Lung (tissue), 12 donors: ENCODE measurements around the gene OFD1. TPM values are rescaled to one million over a fixed set of nuclear protein-coding genes. Genes with fewer than 3 reads are reported as not detected.

ENCODE experiments used
- ATAC-seq: fragments of 200-7000 bp; cut with Tn5 transposase; one replicate; pipeline ENCODE4 v1.9.1; 2020; ENCODE audit warnings: moderate number of reproducible peaks; ENCODE audit not compliant: insufficient read depth, low FRiP score
- DNase-seq, 3 donors: peaks; one replicate each; pipeline ENCODE4 v3.0.0-alpha.2; 2013 to 2017
- H3K27ac ChIP-seq, 2 donors: one replicate each; pipeline ENCODE4 v1.5.1; 2013; ENCODE audit warnings: mild to moderate bottlenecking in 2 of 2, moderate library complexity in 2 of 2, control low read depth in 1 of 2, inconsistent platforms in 1 of 2, low read depth in 1 of 2, low read length in 1 of 2
- H3K27me3 ChIP-seq, 3 donors: one replicate each; pipeline ENCODE4 v1.5.1; 2013; ENCODE audit warnings: low read length in 2 of 3; ENCODE audit not compliant: control insufficient read depth in 3 of 3, insufficient read depth in 3 of 3
- H3K36me3 ChIP-seq, 4 donors: one replicate each; pipeline ENCODE4 v1.5.1; 2013; ENCODE audit warnings: low read length in 4 of 4, mild to moderate bottlenecking in 1 of 4, moderate library complexity in 1 of 4; ENCODE audit not compliant: control insufficient read depth in 4 of 4, insufficient read depth in 4 of 4
- H3K4me1 ChIP-seq, 5 donors: one replicate each; pipeline ENCODE4 v1.5.1; 2013; ENCODE audit warnings: low read length in 5 of 5, mild to moderate bottlenecking in 2 of 5, moderate library complexity in 1 of 5; ENCODE audit not compliant: control insufficient read depth in 5 of 5, insufficient read depth in 5 of 5
- H3K4me3 ChIP-seq: one replicate; pipeline ENCODE4 v1.5.1; 2013; ENCODE audit warnings: mild to moderate bottlenecking, control low read depth, moderate library complexity
- H3K9ac ChIP-seq, 2 donors: one replicate each; pipeline ENCODE4 v1.5.1; 2013; ENCODE audit warnings: low read length in 2 of 2, control low read depth in 1 of 2; ENCODE audit not compliant: insufficient read depth in 1 of 2
- H3K9me3 ChIP-seq, 4 donors: one replicate each; pipeline ENCODE4 v1.5.1; 2013; ENCODE audit warnings: low read length in 3 of 4, mild to moderate bottlenecking in 1 of 4, moderate library complexity in 1 of 4; ENCODE audit not compliant: control insufficient read depth in 4 of 4, insufficient read depth in 3 of 4
- WGBS, 2 donors: extraction: QIAGEN DNeasy Blood & Tissue Kit; methylation state at CpG; one replicate each; pipeline ENCODE4 v1.1.7; 2013; 5-methylcytosine and 5-hydroxymethylcytosine counted together
- polyA plus RNA-seq, 2 donors: library from polyadenylated mRNA; stranded (reverse); fragments of 200-250 nt; gene quantifications; one replicate each; pipeline ENCODE4 v1.2.1, GENCODE V29; 2013
- total RNA-seq, 2 donors: library from RNA; depleted of rRNA in 1 of 2; stranded (reverse); fragments of >200 nt in 1 of 2; gene quantifications; one replicate each; pipeline ENCODE4 v1.2.1, GENCODE V29; 2014 to 2021
- TF ChIP-seq, protein P1 (sequence below): IDR thresholded peaks from 2 replicates; pipeline ENCODE4 v1.5.1; 2012; ENCODE audit warnings: mild to moderate bottlenecking; ENCODE audit errors: control extremely low read depth, extremely low read depth
- donor health status: control.
- donor health status: control.
- donor health status: Bipolar disorder and iron deficiency.
- donor health status: healthy.
- donor health status: DM: yes; HTN: yes; CAD: no.

OFD1 gene
- total and polyA plus RNA-seq, 4 donors, result 10.3 to 65.8 (median 34.6) TPM

DNA sequence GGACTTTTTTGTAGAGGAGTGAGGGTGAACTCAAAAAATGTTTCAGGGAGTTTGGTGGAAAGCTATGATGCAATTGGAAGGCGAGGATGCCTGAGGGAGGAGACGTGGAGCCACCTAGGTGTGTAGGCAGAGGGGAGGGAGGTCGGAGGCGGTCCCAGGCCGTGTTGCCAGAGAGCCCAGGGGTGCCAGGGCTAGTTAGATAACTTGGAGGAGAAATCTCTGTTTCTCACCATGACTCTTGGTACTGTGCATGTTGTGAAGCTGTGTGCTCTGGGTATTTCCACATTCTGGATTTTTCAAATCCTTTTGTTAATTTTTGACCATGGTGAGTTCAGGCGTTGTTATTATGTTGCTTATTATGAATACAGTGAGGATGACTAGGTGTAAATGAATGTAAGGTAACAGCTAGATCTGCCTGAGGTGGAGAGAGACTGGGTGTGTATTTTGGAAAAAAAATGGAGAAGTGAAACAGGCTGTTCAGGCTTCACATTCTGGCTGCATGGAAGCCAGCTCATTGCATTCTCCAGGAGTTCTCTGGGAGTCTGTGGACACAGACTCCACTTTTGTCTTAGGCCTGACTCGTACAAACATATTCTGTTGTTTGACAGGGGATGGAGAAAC lies 41.1 kb upstream of the OFD1 start:
- peaks cover 0 to 2% (median 0%) of the 10 kb centered on the region in 4 donors for H3K9me3 ChIP-seq
- TF ChIP-seq, protein P1, sequence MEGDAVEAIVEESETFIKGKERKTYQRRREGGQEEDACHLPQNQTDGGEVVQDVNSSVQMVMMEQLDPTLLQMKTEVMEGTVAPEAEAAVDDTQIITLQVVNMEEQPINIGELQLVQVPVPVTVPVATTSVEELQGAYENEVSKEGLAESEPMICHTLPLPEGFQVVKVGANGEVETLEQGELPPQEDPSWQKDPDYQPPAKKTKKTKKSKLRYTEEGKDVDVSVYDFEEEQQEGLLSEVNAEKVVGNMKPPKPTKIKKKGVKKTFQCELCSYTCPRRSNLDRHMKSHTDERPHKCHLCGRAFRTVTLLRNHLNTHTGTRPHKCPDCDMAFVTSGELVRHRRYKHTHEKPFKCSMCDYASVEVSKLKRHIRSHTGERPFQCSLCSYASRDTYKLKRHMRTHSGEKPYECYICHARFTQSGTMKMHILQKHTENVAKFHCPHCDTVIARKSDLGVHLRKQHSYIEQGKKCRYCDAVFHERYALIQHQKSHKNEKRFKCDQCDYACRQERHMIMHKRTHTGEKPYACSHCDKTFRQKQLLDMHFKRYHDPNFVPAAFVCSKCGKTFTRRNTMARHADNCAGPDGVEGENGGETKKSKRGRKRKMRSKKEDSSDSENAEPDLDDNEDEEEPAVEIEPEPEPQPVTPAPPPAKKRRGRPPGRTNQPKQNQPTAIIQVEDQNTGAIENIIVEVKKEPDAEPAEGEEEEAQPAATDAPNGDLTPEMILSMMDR, result no peak
- H3K27me3 ChIP-seq, result peaks cover 0 to 48% (median 44%) of the 10 kb centered on the region in 3 donors
- no peak overlapping the region for H3K4me3 ChIP-seq
- peaks cover 0 to 22% (median 3%) of the 10 kb centered on the region in 5 donors for H3K4me1 ChIP-seq
- H3K36me3 ChIP-seq, result no peaks in the 10 kb centered on the region
- ATAC-seq (no peak), DNase-seq (no peak)
- H3K27ac ChIP-seq, result no peak overlapping the region
- WGBS, 2 donors, result 48 to 51% methylated on average over 7 of the region's 7 CpGs
- H3K9ac ChIP-seq, result no peak overlapping the region

DNA sequence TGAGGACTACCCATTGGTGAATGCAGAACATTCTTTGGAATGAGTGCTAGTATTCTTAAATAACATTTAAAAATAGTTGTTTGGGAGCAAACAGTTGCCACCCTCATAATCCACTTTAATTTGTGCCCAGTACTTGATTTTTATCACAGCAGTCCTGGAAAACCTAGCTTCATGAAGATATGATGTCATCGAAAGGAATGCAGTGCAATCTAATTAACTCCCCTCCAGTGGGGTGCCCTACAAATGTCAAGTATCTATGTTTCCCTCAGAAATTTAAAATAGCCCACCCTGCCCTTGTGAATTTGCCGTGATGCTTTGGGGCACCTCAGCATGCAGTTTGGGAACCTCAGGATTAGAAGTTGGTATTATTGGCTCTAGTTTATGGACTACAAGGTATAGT lies 40.2 kb upstream of the OFD1 start:
- no peak overlapping the region for H3K9ac ChIP-seq
- no peak overlapping the region for H3K4me3 ChIP-seq
- H3K4me1 ChIP-seq, result peaks cover 0 to 23% (median 3%) of the 10 kb centered on the region in 5 donors
- TF ChIP-seq, protein P1, result no peak
- no peak overlapping the region for H3K27ac ChIP-seq
- no peaks in the 10 kb centered on the region for H3K36me3 ChIP-seq
- H3K9me3 ChIP-seq, result peaks cover 0 to under 1% (median 0%) of the 10 kb centered on the region in 4 donors
- ATAC-seq, result no peak
- WGBS, 2 donors, result 73 to 93% methylated on average over 2 of the region's 2 CpGs
- DNase-seq, result no peak
- H3K27me3 ChIP-seq, result peaks cover 0 to 47% (median 42%) of the 10 kb centered on the region in 3 donors

DNA sequence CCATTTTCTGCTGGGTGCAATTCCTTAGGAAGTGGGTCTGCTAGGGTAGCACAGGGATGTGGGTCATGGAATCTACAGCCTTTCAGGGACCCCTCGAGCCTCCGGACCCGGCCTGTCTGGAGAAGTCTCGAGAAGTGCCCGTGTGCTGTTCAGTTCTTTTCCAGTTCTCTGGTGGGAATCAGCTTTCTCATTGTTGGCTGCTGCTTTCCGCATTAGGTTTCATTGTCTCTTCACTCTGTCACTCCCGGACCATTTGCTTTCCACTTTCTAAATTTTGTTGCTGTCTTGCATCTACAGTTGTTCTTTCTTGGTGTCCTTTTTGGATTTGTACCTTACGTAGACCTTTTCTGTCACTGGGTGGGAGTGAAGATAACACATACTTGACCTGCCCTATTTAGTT lies 39.6 kb upstream of the OFD1 start:
- TF ChIP-seq, protein P1, result no peak
- Histone ChIP-seq H3K9ac (no peak overlapping the region), H3K36me3 (no peaks in the 10 kb centered on the region), H3K27me3 (peaks cover 0 to 41% (median 39%) of the 10 kb centered on the region in 3 donors), H3K4me3 (no peak overlapping the region), H3K4me1 (peaks cover 0 to 24% (median 3%) of the 10 kb centered on the region in 5 donors), H3K9me3 (no peaks in the 10 kb centered on the region), H3K27ac (no peak overlapping the region)
- DNase-seq (no peak), ATAC-seq (no peak)
- 76 to 82% methylated on average over 8 of the region's 8 CpGs for WGBS, 2 donors
